ENCODE measurements around the gene EEF2.
A peak's percentile ranks its signal among the peaks of the same experiment; 100 is the strongest.
"Not testable (repeated sequence)": the region's sequence is repeated elsewhere in the genome, so short reads cannot be mapped to it uniquely, and the experiment has no call there.

Gene EEF2

GRCh38 chr19:4013886-4014540, 28.8 kb upstream of the EEF2 start:
- H3K27me3 ChIP-seq (ENCODE audit: insufficient read depth, low read length, poor library complexity, severe bottlenecking): no peaks in the 10 kb centered on the region
- no peak overlapping the region for H3K4me2 ChIP-seq (ENCODE audit: low read depth, low read length, poor library complexity, severe bottlenecking)
- no peaks in the 10 kb centered on the region for H3K9me3 ChIP-seq (ENCODE audit: insufficient read depth, low read depth, low read length)
- H3K4me1 ChIP-seq (ENCODE audit: insufficient read depth, low read length, poor library complexity, severe bottlenecking): peaks cover 17% of the 10 kb centered on the region
- H3K79me2 ChIP-seq (ENCODE audit: insufficient read depth, low read length): peaks cover 87% of the 10 kb centered on the region
- H3K9me2 ChIP-seq (replicated peaks; ENCODE audit: low read depth, low read length): no peaks in the 10 kb centered on the region
- peaks cover 44% of the 10 kb centered on the region for H4K20me1 ChIP-seq (ENCODE audit: insufficient read depth, low read length, poor library complexity, severe bottlenecking)
- no peak overlapping the region for H3K4me3 ChIP-seq (ENCODE audit: low read length, poor library complexity, severe bottlenecking)
- H3K36me3 ChIP-seq (ENCODE audit: insufficient read depth, low read length): peaks cover 20% of the 10 kb centered on the region; the same call in 1 of the 2 replicates
- no peak for TF ChIP-seq EZH2phosphoT487 (IDR thresholded peaks at IDR 0.05; ENCODE audit: borderline replicate concordance)
- TF ChIP-seq, protein P1, sequence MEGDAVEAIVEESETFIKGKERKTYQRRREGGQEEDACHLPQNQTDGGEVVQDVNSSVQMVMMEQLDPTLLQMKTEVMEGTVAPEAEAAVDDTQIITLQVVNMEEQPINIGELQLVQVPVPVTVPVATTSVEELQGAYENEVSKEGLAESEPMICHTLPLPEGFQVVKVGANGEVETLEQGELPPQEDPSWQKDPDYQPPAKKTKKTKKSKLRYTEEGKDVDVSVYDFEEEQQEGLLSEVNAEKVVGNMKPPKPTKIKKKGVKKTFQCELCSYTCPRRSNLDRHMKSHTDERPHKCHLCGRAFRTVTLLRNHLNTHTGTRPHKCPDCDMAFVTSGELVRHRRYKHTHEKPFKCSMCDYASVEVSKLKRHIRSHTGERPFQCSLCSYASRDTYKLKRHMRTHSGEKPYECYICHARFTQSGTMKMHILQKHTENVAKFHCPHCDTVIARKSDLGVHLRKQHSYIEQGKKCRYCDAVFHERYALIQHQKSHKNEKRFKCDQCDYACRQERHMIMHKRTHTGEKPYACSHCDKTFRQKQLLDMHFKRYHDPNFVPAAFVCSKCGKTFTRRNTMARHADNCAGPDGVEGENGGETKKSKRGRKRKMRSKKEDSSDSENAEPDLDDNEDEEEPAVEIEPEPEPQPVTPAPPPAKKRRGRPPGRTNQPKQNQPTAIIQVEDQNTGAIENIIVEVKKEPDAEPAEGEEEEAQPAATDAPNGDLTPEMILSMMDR (conservative IDR thresholded peaks at IDR 0.05; ENCODE audit: low read length): no peak
- no peaks in the 10 kb centered on the region for H3F3A ChIP-seq (ENCODE audit: low read depth)
- no peak overlapping the region for H3K9ac ChIP-seq (ENCODE audit: low read depth, low read length, poor library complexity, severe bottlenecking)
- H2AFZ ChIP-seq (ENCODE audit: low read length): no peak overlapping the region

- Histone ChIP-seq H2AFZ (ENCODE audit: low read length) (no peak overlapping the region), H3K4me2 (ENCODE audit: low read depth, low read length, poor library complexity, severe bottlenecking) (no peak overlapping the region), H3K36me3 (ENCODE audit: insufficient read depth, low read length) (peaks cover 20% of the 10 kb centered on the region; the same call in 1 of the 2 replicates), H4K20me1 (ENCODE audit: insufficient read depth, low read length, poor library complexity, severe bottlenecking) (peaks cover 53% of the 10 kb centered on the region), H3K4me3 (ENCODE audit: low read length, poor library complexity, severe bottlenecking) (no peak overlapping the region), H3K9me3 (ENCODE audit: insufficient read depth, low read depth, low read length) (no peaks in the 10 kb centered on the region), H3K4me1 (ENCODE audit: insufficient read depth, low read length, poor library complexity, severe bottlenecking) (peaks cover 23% of the 10 kb centered on the region), H3K27me3 (ENCODE audit: insufficient read depth, low read length, poor library complexity, severe bottlenecking) (no peaks in the 10 kb centered on the region), H3K9ac (ENCODE audit: low read depth, low read length, poor library complexity, severe bottlenecking) (no peak overlapping the region), H3K9me2 (replicated peaks; ENCODE audit: low read depth, low read length) (no peaks in the 10 kb centered on the region), H3F3A (ENCODE audit: low read depth) (no peaks in the 10 kb centered on the region), H3K79me2 (ENCODE audit: insufficient read depth, low read length) (peaks cover 87% of the 10 kb centered on the region)
- TF ChIP-seq, protein P1 (conservative IDR thresholded peaks at IDR 0.05; ENCODE audit: low read length): no peak
- no peak for TF ChIP-seq EZH2phosphoT487 (IDR thresholded peaks at IDR 0.05; ENCODE audit: borderline replicate concordance)
Observed at GRCh38 chr19:4012975-4013634, 27.8 kb upstream of the EEF2 start.

DNA sequence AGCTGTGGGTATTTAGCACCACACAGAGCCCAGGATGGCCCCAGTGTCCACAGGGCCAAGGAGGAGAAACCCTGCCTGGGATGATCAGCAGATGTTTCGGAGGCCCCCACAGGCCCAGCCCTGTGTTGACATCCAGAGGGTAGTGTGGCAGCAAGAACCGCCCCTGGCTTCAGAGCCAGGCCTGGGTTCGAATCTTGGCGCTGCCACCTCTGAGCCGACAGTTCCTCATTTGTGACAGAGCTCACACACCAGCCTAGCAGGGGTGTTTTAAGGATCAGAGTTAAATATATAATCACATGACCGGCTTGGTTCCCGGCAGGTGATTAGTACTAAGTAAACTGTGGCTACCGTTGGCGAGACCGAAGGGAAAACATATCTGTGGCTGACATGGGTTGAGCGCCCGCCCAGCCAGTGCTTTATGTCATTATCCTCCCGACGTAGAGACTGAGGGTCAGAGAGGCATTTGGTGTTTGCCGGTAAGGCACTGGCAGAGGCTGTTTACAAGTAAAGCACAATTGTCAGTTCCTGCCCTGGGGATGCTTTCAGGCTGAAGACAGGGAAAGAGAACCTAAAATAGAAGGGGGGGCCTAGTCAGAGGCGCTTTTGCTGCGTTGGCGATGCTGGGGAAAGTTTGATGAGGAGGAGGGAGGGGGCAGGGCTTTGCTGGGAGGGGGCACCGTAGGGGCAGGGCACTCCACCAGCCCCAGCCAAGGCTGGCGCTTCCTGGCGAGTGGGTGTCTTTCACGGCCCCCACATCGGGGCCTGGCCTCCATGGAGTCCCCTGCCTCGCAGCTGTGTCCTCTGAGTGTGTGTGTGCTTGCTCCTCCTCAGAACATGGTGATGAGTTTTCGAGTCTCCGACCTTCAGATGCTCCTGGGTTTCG, 27.1 kb upstream of the EEF2 start:
- Histone ChIP-seq H3K9me3 (ENCODE audit: insufficient read depth, low read depth, low read length) (no peaks in the 10 kb centered on the region), H2AFZ (ENCODE audit: low read length) (no peak overlapping the region), H3K79me2 (ENCODE audit: insufficient read depth, low read length) (peaks cover 89% of the 10 kb centered on the region), H3K9me2 (replicated peaks; ENCODE audit: low read depth, low read length) (no peaks in the 10 kb centered on the region), H3K36me3 (ENCODE audit: insufficient read depth, low read length) (peaks cover 20% of the 10 kb centered on the region; the same call in 1 of the 2 replicates), H3K4me2 (ENCODE audit: low read depth, low read length, poor library complexity, severe bottlenecking) (no peak overlapping the region), H3K4me1 (ENCODE audit: insufficient read depth, low read length, poor library complexity, severe bottlenecking) (peaks cover 23% of the 10 kb centered on the region), H3F3A (ENCODE audit: low read depth) (no peaks in the 10 kb centered on the region), H3K27me3 (ENCODE audit: insufficient read depth, low read length, poor library complexity, severe bottlenecking) (no peaks in the 10 kb centered on the region), H3K9ac (ENCODE audit: low read depth, low read length, poor library complexity, severe bottlenecking) (no peak overlapping the region), H4K20me1 (ENCODE audit: insufficient read depth, low read length, poor library complexity, severe bottlenecking) (peaks cover 55% of the 10 kb centered on the region), H3K4me3 (ENCODE audit: low read length, poor library complexity, severe bottlenecking) (no peak overlapping the region)
- TF ChIP-seq EZH2phosphoT487 (IDR thresholded peaks at IDR 0.05; ENCODE audit: borderline replicate concordance): no peak
- TF ChIP-seq, protein P1 (conservative IDR thresholded peaks at IDR 0.05; ENCODE audit: low read length): no peak

GRCh38 chr19:4011430-4011829, 26.2 kb upstream of the EEF2 start:
- Histone ChIP-seq H3K36me3 (ENCODE audit: insufficient read depth, low read length) (peaks cover 20% of the 10 kb centered on the region; the same call in 1 of the 2 replicates), H3K4me1 (ENCODE audit: insufficient read depth, low read length, poor library complexity, severe bottlenecking) (peaks cover 27% of the 10 kb centered on the region), H3K4me3 (ENCODE audit: low read length, poor library complexity, severe bottlenecking) (peak overlapping the region; percentile 40), H4K20me1 (ENCODE audit: insufficient read depth, low read length, poor library complexity, severe bottlenecking) (peaks cover 51% of the 10 kb centered on the region), H3K9ac (ENCODE audit: low read depth, low read length, poor library complexity, severe bottlenecking) (peak overlapping the region; percentile 89), H3K4me2 (ENCODE audit: low read depth, low read length, poor library complexity, severe bottlenecking) (peak overlapping the region; percentile 100), H3K79me2 (ENCODE audit: insufficient read depth, low read length) (peaks cover 87% of the 10 kb centered on the region)
- H3K27me3 ChIP-seq (ENCODE audit: insufficient read depth, low read length, poor library complexity, severe bottlenecking); H3K9me2 ChIP-seq (replicated peaks; ENCODE audit: low read depth, low read length); H2AFZ ChIP-seq (ENCODE audit: low read length); H3F3A ChIP-seq (ENCODE audit: low read depth); H3K9me3 ChIP-seq (ENCODE audit: insufficient read depth, low read depth, low read length): not testable (repeated sequence)

Measured in Loucy (cell line).